DMS53 (cell line): Measurements from ENCODE around the gene PHPT1.
"Not testable (repeated sequence)": the region's sequence is repeated elsewhere in the genome, so short reads cannot be mapped to it uniquely, and the experiment has no call there.

Experiments used
- DNase-seq: peaks from one replicate; lab custom pipeline; 2025; lab: John Stamatoyannopoulos, UW

Gene PHPT1

GRCh38 chr9:136860933-136861873 lies 12.0 kb downstream of the PHPT1 start:
- no peak for DNase-seq

- no peak for DNase-seq
These were observed 12.8 kb downstream of the PHPT1 start for GRCh38 chr9:136861874-136862457.

DNA sequence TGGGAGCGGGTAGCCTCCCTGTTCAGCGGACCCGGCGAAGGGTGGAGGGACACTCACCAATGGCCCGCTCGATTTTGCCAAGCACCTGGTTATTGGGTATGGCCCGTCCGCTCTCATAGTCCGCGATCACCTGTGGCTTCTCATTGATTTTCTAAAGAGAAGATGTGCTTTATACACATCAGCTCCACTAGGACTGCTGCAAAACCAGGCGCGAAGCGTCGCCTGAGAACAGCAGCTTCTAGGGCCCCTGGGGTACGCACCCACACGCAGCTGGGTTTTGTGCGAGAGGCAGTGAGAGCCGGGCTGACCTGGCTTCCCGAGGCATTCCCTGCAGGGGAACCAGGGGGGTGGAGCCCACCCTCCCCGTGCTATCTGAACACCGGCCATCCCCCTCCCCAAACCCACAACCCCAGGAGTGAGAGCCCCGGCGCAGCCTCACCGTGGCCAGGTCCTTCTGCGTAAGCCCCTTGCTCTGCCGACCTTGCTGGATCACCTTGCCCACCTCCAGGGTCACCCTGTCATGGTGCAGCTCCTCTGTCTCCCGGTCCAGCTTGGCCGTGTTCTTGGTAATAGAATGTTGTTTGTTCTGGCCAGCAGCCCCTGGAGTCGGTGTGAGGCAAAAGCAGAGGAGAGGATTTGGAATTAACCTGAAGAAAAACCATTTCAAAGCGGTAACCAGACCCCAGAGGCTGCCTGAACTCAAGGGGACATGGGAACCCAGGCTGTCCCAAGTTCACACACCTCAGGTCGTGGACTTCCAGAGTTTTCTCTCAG lies 13.8 kb downstream of the PHPT1 start:
- no peak for DNase-seq

GRCh38 chr9:136863623-136864273 lies 14.5 kb downstream of the PHPT1 start:
- no peak for DNase-seq

- DNase-seq = no peak
These were observed 16.0 kb downstream of the PHPT1 start for GRCh38 chr9:136865041-136865767.

GRCh38 chr9:136865768-136866103 lies 16.5 kb downstream of the PHPT1 start:
- peak; percentile 62 for DNase-seq

DNA sequence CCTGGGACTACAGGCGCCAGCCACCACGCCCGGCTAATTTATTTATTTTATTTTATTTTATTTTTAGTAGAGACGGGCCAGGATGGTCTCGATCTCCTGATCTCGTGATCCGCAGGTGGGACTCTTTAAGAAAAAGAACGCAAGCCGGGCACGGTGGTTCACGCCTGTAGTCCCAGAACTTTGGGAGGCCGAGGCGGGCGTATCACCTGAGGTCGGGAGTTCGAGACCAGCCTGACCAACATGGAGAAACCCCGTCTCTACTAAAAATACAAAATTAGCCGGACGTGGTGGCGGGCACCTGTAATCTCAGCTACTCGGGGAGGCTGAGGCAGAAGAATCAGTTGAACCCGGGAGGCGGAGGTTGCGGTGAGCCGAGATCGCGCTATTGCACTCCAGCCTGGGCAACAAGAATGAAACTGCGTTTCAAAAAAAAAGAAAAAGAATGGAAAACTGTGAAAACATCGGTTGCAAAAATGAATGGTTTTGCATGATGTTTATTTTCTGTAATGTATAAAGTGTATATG lies 17.8 kb downstream of the PHPT1 start:
- not testable (repeated sequence) for DNase-seq

- no peak for DNase-seq
These were observed 18.3 kb downstream of the PHPT1 start for GRCh38 chr9:136867480-136867879.

DNA sequence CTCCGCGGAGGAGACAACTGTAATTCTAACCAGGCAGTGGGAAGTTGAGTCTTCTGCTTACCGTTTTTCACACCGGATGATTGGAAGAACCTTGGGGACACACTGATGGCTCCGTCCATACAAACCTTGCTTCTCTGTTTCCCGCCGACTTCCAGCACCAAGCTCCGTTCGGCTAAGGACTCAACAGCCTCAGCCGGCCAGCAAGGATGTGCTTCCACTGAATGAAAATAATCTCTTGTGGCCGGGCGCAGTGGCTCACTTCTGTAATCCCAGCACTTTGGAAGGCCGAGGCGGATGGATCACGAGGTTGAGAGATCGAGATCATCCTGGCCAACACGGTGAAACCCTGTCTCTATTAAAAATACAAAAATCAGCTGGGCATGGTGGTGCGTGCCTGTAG lies 18.7 kb downstream of the PHPT1 start:
- DNase-seq = no peak

DNA sequence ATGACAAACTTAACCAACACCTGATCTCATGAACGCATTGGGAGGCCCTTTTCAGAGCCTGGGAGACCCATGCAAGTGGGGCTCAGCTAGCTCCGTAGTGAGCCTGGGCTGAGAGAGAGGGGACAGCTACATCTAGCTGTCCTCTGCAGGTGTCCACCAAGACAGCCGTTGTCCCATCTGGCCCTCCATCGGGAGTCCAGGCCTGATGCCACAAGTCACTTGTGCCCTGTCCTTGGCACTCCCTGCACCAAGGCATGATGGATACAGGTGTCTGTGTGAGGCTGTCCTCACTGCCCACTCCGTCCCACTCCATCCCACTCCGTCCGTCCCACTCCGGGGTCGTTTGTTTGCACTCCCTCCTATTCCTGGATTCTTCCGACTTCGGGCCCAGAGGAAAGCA lies 19.4 kb downstream of the PHPT1 start:
- DNase-seq = no peak

GRCh38 chr9:136869611-136870010 lies 20.4 kb downstream of the PHPT1 start:
- not testable (repeated sequence) for DNase-seq

DNA sequence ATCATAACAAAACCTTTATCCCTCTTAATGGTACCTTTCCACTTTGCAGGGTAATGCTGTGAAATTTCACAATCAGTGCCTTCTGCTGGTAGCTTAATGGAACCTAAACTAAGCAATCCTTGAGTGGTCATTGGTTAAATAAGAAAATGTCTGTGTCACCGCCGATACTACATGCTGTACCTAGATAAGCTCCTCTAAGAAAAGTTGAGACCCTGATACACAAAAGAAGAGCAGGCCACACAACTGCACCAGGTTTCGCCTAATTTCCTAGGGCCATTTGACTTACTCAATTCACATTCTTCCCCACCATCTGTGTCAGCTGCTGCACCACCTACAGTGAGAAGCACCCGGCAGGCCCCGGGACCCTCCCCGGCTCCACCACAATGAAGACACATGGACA lies 25.9 kb downstream of the PHPT1 start:
- DNase-seq = no peak

- DNase-seq = no peak
These were observed 27.3 kb downstream of the PHPT1 start for GRCh38 chr9:136876476-136876875.

DNA sequence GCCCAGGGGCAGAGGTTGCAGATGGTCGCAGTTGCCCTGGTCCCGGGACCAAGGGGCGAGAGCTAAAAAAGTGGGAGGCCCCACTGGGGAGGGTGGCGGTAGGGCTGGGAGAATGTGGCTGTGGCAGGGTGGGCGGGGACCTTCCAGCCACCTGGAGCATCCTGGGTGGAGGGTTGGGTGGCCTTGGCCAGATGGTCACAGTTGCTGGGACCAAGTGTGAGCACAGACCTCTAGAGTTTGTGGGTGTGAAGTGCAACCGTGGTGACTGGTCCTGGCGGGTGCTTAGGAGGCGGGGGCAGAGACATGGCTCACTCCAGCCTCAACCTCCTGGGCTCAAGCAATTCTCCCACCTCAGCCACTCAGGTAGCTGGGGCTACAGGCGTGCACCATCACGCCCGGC lies 31.4 kb downstream of the PHPT1 start:
- DNase-seq = peak; percentile 43

GRCh38 chr9:136881691-136882108 lies 32.5 kb downstream of the PHPT1 start:
- peak; percentile 72 for DNase-seq

DNA sequence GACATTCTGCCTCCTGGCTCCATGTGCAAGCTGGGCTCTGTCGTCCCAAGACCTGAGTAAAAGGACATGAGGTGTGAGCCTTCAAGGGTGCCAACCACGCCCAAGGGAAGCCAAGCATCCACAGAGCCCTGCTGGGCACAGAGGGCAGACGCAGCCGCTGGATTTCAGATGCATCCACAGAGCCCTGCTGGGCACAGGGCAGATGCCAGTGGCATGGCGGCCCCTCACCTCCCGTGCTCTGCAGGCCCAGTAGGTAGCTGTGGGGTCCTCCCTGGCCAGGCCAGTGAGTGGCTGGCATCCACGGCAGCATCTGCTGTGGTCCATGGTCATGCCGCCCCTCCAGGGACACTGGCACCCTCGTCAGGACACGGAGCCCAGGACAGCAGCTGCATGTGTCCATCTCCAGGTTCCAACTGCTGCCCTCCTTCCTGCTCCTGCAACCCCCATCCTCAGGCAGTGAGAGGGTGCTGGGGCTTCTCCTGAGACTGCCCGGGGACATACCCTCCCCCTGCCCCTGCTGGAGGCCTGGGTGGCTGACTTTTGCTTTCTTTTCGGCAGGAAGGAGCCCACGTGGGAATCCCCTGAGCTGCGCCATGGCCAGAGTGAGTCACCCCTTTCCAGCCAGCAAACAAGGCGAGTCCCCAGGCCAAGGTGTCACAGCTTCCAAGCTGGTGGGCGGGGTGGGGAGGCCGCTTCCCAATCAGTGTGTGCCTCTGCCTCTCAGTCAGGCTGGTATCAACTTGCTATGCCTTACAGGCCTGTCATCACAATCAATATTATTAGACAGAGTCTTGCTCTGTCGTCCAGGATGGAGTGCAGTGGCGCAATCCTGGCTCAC lies 33.1 kb downstream of the PHPT1 start:
- DNase-seq = peak; percentile 91

DNA sequence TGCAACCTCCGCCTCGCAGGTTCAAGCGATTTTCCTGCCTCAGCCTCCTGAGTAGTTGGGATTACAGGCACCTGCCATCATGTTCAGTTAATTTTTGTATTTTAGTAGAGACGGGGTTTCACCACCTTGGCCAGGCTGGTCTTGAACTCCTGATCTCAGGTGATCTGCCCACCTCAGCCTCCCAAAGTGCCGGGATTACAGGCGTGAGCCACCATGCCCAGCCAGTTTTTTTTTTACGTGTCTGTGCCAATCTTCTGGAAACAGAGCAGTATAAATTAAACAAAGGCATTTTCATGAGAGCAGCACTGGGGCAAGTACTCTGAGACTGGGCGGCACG lies 33.7 kb downstream of the PHPT1 start:
- not testable (repeated sequence) for DNase-seq

- DNase-seq = not testable (repeated sequence)
These were observed 34.5 kb downstream of the PHPT1 start for GRCh38 chr9:136883670-136884069.

DNA sequence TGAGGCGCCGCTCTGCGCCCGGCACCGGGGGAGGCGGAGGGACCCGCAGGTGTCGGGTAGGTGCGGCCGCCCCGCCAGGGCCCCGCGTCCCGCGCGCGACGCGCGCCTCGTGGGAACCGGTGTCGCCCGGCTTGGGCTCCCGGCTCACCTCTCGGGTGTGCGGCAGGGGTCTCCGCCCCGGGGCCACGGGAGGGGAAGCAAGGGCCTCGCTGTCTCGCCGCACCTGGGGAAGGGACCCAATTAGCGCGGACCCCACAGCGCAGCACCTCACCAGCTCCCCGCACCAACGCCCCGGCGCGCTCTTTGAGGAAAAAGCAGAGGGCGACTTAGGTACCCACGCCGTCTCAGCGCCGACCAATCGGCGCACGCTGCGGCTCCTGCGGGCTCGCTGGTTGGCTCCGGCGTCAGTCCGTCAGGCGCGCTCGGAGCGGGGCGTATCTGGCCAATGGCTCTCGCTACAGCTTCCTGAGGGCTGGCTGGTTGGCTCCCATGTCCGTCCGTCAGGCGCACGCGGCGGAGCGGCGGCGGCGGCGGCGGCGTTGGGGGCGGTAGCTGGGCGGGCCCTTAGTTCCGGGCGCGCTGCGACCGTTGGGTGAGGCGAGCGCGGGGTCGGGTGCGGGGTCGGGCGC lies 36.9 kb downstream of the PHPT1 start, which contains the start of gene TRAF2:
Gene TRAF2, plus strand, starts transcription at position 567 of the 629 bp plus-strand sequence. CDS start 12,225 bp downstream, outside the sequence.
- peak; percentile 99 for DNase-seq
